HTR-8/SVneo (cell line): Measurements from ENCODE around the gene STAG3.
"Not testable (repeated sequence)": the region's sequence is repeated elsewhere in the genome, so short reads cannot be mapped to it uniquely, and the experiment has no call there.

Source experiments
- DNase-seq: peaks from one replicate; pipeline ENCODE4 v3.0.0; 2011; ENCODE audit warnings: low spot score, mixed read lengths; ENCODE audit not compliant: insufficient read length
- FAIRE-seq: peaks from 2 replicates; lab custom pipeline; 2011; peaks lifted over from hg19 to GRCh38; lab: Jason Lieb, UNC

Gene STAG3

DNA sequence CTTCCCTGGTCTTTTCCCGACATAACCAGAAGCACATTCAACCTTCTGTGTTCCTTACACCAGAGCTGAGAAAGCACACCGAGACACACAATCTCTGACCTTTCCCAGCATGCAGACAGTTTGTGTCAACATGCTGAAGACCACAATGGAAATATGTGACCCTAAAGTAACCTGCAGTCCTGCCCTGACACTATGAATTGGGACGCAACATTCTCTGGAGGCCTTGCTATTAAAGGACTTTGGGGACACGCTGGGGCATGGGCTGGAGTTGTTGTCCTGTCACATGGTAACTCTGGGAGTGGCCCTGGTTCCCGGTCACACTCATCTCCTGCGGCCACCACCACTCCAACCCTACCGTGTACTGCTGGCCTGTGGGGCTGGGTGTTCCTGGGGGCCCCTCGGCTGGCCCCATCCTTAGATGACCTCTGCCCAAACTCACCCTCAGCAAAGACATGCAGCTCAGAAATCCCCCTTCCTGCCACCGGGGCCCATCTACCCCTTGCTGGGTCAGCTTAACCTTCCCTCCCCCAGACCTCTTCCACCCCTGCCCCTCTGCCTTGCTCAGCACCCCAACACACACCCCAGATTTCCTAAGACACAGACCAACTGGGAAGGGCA is 67.4 kb downstream of the STAG3 start:
- not testable (repeated sequence) for DNase-seq, FAIRE-seq

DNA sequence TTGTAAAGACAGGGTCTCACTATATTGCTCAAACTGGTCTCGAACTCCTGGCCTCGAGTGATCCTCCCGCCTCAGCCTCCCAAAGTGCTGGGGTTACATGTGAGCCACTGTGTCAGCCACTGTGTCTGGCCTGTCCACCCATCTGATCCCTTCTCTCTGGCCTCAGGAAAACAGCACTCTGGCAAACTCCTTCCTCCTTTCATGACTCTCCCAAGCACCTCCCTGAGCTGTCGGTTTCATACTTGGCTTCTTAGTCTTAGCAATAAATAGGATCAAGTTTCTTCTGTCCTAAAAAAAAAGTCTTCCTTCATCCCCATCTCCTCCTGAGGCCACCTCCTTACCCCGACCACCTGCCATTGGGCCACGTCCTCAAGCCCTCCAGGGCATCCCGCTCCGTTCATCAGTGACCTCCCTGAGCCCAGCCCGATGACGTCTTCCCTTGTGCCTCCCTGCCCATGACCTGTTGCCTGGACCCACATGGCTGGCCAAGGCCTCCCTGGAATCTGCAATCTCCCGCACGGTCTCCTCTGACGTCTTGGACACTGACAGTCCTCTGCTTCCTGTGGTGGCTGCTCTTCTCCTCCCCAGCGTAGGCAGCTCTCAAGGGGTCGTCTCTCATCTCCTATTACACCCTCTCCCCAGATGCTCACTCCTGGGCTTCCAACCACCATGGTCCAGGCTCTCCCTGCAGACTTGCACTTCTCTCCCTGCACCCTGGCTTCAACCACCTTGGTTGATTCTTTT is 68.6 kb downstream of the STAG3 start:
- not testable (repeated sequence) for FAIRE-seq
- DNase-seq: peak; percentile 29

DNA sequence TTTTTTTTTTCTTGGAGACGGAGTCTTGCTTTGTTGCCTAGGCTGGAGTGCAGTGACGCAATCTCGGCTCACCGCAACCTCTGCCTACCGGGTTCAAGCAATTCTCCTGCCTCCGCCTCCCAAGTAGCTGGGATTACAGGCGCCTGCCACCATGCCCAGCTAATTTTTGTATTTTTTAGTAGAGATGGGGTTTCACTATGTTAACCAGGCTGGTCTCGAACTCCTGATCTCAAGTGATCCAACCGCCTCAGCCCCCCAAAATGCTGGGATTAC is 69.1 kb downstream of the STAG3 start:
- not testable (repeated sequence) for FAIRE-seq, DNase-seq

DNA sequence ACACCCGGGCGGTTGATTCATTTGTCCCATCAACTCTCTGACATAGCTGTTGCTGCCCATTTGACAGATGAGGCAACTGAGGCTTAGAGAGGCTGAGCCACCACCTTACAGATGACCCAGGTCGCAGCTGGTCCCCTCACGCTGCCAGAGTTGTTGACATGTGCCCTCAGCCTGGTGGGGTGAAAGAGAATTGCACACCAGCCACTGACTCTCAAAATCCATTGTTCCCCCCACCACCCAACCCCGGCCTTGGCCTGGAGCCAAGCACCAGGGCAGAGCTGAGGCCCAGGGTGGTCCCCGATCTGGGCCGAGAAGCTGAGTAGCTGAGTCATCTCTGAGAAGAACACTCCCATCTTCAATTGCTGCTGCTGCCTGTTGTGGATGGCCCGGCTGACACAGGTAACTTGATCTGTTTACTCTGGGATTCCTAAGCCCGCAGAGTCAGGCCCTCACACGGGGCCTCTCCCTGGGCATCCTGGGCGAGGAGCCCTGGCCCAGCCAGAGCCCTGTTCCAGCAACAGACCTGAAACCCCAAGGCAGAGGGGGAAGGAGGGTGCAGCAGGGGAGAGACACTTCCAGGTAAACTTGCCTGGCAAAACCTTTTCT is 69.5 kb downstream of the STAG3 start:
- DNase-seq (peak; percentile 77), FAIRE-seq (no peak)

DNA sequence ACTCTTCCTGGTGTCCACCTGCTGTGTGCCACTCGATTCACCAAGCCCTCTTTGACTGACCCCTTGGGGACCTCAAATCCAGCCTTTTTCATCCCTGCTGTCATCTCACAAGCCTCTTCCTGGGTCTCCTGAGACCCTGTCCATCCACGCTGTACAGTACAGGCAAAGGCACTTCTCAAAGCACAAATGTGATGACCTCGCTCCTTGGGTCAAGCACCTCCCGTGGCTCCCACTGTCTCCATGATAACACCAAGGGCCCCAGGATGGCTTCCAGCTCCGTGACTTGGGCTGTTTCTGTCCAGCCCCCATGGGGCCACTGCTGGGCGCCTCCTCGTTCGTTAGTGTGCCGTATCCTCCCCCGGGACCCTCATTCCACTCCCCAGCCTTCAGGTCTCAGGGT is 70.8 kb downstream of the STAG3 start:
- no peak for FAIRE-seq

DNA sequence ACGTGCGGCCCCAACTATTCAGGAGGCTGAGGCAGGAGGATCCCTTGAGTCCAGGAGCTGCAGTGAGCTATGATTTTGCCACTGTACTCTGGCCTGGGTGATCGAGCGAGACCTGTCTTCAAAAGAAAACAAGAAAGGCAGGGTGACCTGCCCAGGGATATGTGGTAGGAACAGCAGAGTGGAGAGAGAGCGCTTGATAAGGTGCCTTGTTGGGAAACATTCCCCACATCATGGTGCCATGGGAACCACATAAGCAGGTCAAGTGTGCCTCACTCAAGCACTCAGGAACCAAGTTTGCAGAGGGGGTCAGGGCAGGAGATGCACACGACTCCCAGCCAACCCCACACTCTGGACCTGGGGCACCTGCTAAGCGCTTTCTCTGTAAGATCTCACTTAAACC is 79.3 kb downstream of the STAG3 start:
- no peak for DNase-seq
- no peak for FAIRE-seq

More for the DNA sequence above, 70.8 kb downstream of the STAG3 start:
- no peak for DNase-seq

DNA sequence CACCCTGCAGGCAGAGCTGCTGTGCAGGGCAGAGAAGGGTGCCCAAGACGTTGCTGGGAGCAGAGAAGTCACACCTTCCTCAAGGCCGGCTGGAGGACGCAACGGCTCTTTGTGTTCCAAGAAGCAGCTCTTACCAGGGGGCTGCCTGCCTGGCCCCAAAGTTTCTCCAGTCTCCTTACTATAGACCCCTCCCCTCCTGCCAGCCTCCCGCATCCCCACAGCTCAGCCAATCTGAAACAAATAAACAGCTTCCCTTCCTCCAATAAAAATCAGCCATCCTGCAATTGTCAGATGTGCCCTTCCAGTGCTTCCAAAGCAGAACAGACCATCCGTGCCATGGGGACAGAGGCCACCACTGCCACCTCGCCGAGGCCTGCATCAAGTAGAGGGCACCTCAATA is 82.3 kb downstream of the STAG3 start:
- DNase-seq, FAIRE-seq: not testable (repeated sequence)

DNA sequence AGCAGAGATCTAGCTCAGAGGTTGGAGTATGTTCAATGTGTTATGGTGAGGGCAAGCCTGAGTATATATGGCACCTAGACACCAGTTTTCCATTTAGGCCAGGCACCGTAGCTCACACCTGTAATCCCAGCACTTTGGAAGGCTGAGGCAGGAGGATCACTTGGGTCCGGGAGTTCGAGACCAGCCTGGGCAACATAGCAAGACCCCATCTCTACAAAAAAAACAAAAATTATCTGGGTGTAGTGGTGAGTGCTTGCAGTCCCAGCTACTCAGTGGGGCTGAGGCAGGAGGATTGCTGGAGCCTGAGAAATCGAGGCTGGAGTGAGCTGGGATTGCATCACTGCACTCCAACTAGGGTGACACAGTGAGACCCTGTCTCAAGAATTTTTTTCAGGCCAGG is 85.2 kb downstream of the STAG3 start:
- DNase-seq, FAIRE-seq: not testable (repeated sequence)
